Mesendoderm (in vitro differentiated cells): ENCODE data around the gene RBMX. TPM values are rescaled to one million over a fixed set of nuclear protein-coding genes. Genes with fewer than 3 reads are reported as not detected.

ENCODE experiments used
- DNase-seq: peaks from one replicate; pipeline ENCODE4 v3.0.0; 2013
- H2AK5ac ChIP-seq: 2 replicates; pipeline ENCODE4 v1.6.1; 2013; ENCODE audit warnings: low read length, inconsistent platforms
- H2BK120ac ChIP-seq: 2 replicates; pipeline ENCODE4 v1.6.1; 2013; ENCODE audit warnings: low read depth, mild to moderate bottlenecking, low read length, moderate library complexity, mixed read lengths
- H2BK15ac ChIP-seq: replicated peaks from 2 replicates; pipeline ENCODE4 v1.6.1; 2013; ENCODE audit warnings: low read depth, mild to moderate bottlenecking, moderate library complexity
- H2BK5ac ChIP-seq: 2 replicates; pipeline ENCODE4 v1.6.1; 2013; ENCODE audit warnings: low read length, inconsistent platforms
- H3K18ac ChIP-seq: 2 replicates; pipeline ENCODE4 v1.6.1; 2013; ENCODE audit warnings: mild to moderate bottlenecking, low read length, mixed read lengths
- H3K23ac ChIP-seq: one replicate; pipeline ENCODE4 v1.6.1; 2013; ENCODE audit warnings: low read length
- H3K27ac ChIP-seq: 2 replicates; pipeline ENCODE4 v1.5.1; 2013; ENCODE audit warnings: low read depth, mild to moderate bottlenecking, inconsistent platforms, low read length, moderate library complexity
- H3K27me3 ChIP-seq: 2 replicates; pipeline ENCODE4 v1.6.1; 2013; ENCODE audit warnings: low read length, control low read depth, mild to moderate bottlenecking, inconsistent platforms; ENCODE audit not compliant: insufficient read depth, poor library complexity
- H3K36me3 ChIP-seq: 2 replicates; pipeline ENCODE4 v1.6.1; 2013; ENCODE audit warnings: low read length, inconsistent platforms; ENCODE audit not compliant: control insufficient read depth, insufficient read depth
- H3K4ac ChIP-seq: one replicate; pipeline ENCODE4 v1.6.1; 2013; ENCODE audit warnings: low read depth, mild to moderate bottlenecking, low read length, moderate library complexity
- H3K4me1 ChIP-seq: 2 replicates; pipeline ENCODE4 v1.6.1; 2013; ENCODE audit warnings: low read depth, low read length, inconsistent platforms; ENCODE audit not compliant: control insufficient read depth
- H3K4me2 ChIP-seq: 2 replicates; pipeline ENCODE4 v1.6.1; 2013; ENCODE audit warnings: low read length
- H3K4me3 ChIP-seq: 2 replicates; pipeline ENCODE4 v1.5.1; 2013; ENCODE audit warnings: mild to moderate bottlenecking, low read length
- H3K56ac ChIP-seq: one replicate; pipeline ENCODE4 v1.6.1; 2013; ENCODE audit warnings: low read length
- H3K79me1 ChIP-seq: 2 replicates; pipeline ENCODE4 v1.6.1; 2013; ENCODE audit warnings: low read length, inconsistent platforms
- H3K79me2 ChIP-seq: 2 replicates; pipeline ENCODE4 v1.6.1; 2013; ENCODE audit warnings: mild to moderate bottlenecking, low read length; ENCODE audit not compliant: control insufficient read depth, insufficient read depth
- H3K9ac ChIP-seq: 2 replicates; pipeline ENCODE4 v1.6.1; 2013; ENCODE audit warnings: low read length, inconsistent platforms
- H4K5ac ChIP-seq: one replicate; pipeline ENCODE4 v1.6.1; 2013; ENCODE audit warnings: low read length
- H4K8ac ChIP-seq: one replicate; pipeline ENCODE4 v1.6.1; 2013; ENCODE audit warnings: low read depth, mild to moderate bottlenecking, control low read depth, low read length, moderate library complexity
- WGBS: extraction: QIAGEN DNeasy Blood & Tissue Kit; methylation state at CpG from one replicate; pipeline ENCODE4 v1.1.7; 2013; ENCODE audit warnings: low lambda C conversion rate, missing lambda C conversion rate; ENCODE audit not compliant: insufficient coverage; ENCODE audit errors: extremely low coverage; 5-methylcytosine and 5-hydroxymethylcytosine counted together
- small RNA-seq: library from polyadenylated mRNA; stranded (forward); fragments of <200 nt; extraction: miRNeasy Mini kit (QIAGEN cat#:217004); gene quantifications from one replicate; pipeline ENCODE3, GENCODE V24; 2013; ENCODE audit not compliant: insufficient read depth

Gene RBMX

DNA sequence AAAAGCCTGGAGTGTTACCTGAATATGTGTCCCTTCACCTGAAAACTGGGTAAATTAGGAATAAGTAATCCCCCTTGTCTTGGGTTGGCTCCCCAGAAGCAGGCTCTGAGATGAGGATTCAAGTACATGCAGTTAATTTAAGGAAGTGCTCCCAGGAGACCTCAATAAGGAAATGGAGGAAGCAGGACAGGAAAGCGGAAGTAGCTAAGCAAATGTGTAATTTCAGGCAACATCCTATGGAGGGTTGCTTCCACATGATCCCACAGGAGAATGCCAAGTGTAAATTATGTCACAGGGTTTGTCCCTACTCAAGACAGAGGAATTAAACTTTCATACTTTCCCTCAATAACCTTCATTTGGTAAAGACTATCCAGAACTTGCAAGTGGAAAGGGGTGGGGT is 51.7 kb downstream of the RBMX start:
- H2BK120ac ChIP-seq: no peak overlapping the region
- H3K79me2 ChIP-seq: no peaks in the 10 kb centered on the region
- no peaks in the 10 kb centered on the region for H3K4me1 ChIP-seq
- H2AK5ac ChIP-seq: no peak overlapping the region
- H3K79me1 ChIP-seq: no peaks in the 10 kb centered on the region
- no peak overlapping the region for H2BK15ac ChIP-seq
- H3K27me3 ChIP-seq: no peaks in the 10 kb centered on the region
- H3K9ac ChIP-seq: no peak overlapping the region
- no peak overlapping the region for H3K4me3 ChIP-seq
- H3K23ac ChIP-seq: no peak overlapping the region
- no peak overlapping the region for H3K4me2 ChIP-seq
- no peak overlapping the region for H4K5ac ChIP-seq
- H3K4ac ChIP-seq: no peak overlapping the region
- H4K8ac ChIP-seq: no peak overlapping the region
- H2BK5ac ChIP-seq: no peak overlapping the region
- H3K36me3 ChIP-seq: no peaks in the 10 kb centered on the region
- DNase-seq: no peak
- no peak overlapping the region for H3K18ac ChIP-seq
- no peak overlapping the region for H3K27ac ChIP-seq
- no peak overlapping the region for H3K56ac ChIP-seq
- WGBS: no CpG with 5 or more reads among the region's 1 CpG

DNA sequence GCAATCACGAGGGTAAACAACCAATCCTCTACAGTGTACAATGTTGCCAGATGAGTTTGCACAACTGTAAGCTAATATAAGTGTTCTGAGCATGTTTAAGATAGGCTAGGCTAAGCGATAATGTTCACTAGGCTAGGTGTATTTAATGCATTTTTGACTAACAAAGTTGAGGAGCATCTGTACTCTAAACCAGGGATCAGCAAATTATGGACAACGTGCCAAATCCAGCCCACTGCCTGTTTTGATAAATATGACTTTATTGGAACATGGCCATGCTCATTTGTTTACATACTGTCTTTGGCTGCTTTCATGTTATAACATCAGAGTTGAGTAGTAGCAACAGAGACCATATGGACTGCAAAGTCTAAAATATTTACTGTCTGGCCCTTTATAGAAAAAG is 53.5 kb downstream of the RBMX start:
- H3K79me1 ChIP-seq: no peaks in the 10 kb centered on the region
- H3K4me1 ChIP-seq: no peaks in the 10 kb centered on the region
- H2AK5ac ChIP-seq: no peak overlapping the region
- no peak overlapping the region for H3K4me3 ChIP-seq
- DNase-seq: no peak
- no peaks in the 10 kb centered on the region for H3K79me2 ChIP-seq
- no peaks in the 10 kb centered on the region for H3K27me3 ChIP-seq
- H3K18ac ChIP-seq: no peak overlapping the region
- H3K9ac ChIP-seq: no peak overlapping the region
- H2BK15ac ChIP-seq: no peak overlapping the region
- no peak overlapping the region for H2BK120ac ChIP-seq
- no peaks in the 10 kb centered on the region for H3K36me3 ChIP-seq
- H4K5ac ChIP-seq: no peak overlapping the region
- H3K27ac ChIP-seq: no peak overlapping the region
- no peak overlapping the region for H3K4ac ChIP-seq
- no peak overlapping the region for H3K56ac ChIP-seq
- H2BK5ac ChIP-seq: no peak overlapping the region
- H4K8ac ChIP-seq: no peak overlapping the region
- H3K23ac ChIP-seq: no peak overlapping the region
- no CpG with 5 or more reads among the region's 3 CpGs for WGBS
- H3K4me2 ChIP-seq: no peak overlapping the region

DNA sequence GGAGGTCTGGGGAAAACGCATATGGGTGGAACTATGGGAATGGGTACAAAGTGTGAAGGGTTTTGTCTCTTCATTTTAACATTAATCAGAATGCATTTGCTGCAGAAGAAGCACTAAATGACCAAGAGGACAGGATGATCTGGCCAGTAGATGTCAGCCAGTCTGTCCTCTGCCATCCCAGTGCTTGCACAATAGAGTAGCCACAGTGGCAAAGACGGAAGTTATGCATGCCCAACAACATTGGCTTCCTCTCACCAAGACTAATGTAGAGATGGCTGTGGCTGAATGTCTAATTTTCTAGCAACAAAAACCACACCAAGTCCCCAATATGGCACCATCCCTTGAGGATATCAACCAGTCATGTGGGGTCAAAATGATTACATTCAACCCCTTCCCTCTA is 54.8 kb downstream of the RBMX start:
- Histone ChIP-seq H2AK5ac (no peak overlapping the region), H3K4me2 (no peak overlapping the region), H2BK15ac (no peak overlapping the region), H3K79me1 (no peaks in the 10 kb centered on the region), H3K4ac (no peak overlapping the region), H3K56ac (no peak overlapping the region), H3K4me3 (no peak overlapping the region), H3K23ac (no peak overlapping the region), H2BK120ac (no peak overlapping the region), H2BK5ac (no peak overlapping the region), H3K27ac (no peak overlapping the region), H3K36me3 (no peaks in the 10 kb centered on the region), H3K9ac (no peak overlapping the region), H3K18ac (no peak overlapping the region), H4K5ac (no peak overlapping the region), H3K27me3 (no peaks in the 10 kb centered on the region), H4K8ac (no peak overlapping the region), H3K4me1 (no peaks in the 10 kb centered on the region), H3K79me2 (no peaks in the 10 kb centered on the region)
- WGBS: no CpG with 5 or more reads among the region's 2 CpGs
- DNase-seq: no peak

Small RNA genes lying within 50 kb of the gene (small RNA-seq; reads per million reads assigned to genes)
- gene SNORD61: not detected
